ENCODE measurements around the gene PSMC2. TPM values are rescaled to one million over a fixed set of nuclear protein-coding genes. Genes with fewer than 3 reads are reported as not detected.

PSMC2 gene
- total RNA-seq, 4 donors from 2014 or later = 90.8 to 144 (median 113) TPM

- TF ChIP-seq POLR2A (IDR thresholded peaks at IDR 0.05) = no peak
- TF ChIP-seq CTCF (IDR thresholded peaks at IDR 0.05) = no peak
- peaks cover 63 to 79% of the 10 kb centered on the region in 2 donors for H3K36me3 ChIP-seq
- intact Hi-C loops (cut with DNase I) = no loop called here
Observed at GRCh38 chr7:103307503-103308231, 39.8 kb upstream of the PSMC2 start.

GRCh38 chr7:103314852-103315251, 32.6 kb upstream of the PSMC2 start:
- no peak for DNase-seq
- TF ChIP-seq POLR2A (IDR thresholded peaks at IDR 0.05) (no peak), CTCF (IDR thresholded peaks at IDR 0.05) (no peak)
- no peak overlapping the region for H3K4me3 ChIP-seq (replicated peaks in 1 of 3)
- intact Hi-C loops (cut with DNase I) = no loop called here
- no peaks in the 10 kb centered on the region for H3K27me3 ChIP-seq
- peaks cover 77 to 83% of the 10 kb centered on the region in 2 donors for H3K36me3 ChIP-seq
- no peaks in the 10 kb centered on the region for H3K4me1 ChIP-seq
- H3K27ac ChIP-seq = no peak overlapping the region
- WGBS, 2 donors = 83 to 88% methylated on average over 2 of the region's 2 CpGs
- no peaks in the 10 kb centered on the region for H3K9me3 ChIP-seq

More at GRCh38 chr7:103307503-103308231, 39.8 kb upstream of the PSMC2 start:
- Histone ChIP-seq H3K27ac (no peak overlapping the region), H3K9me3 (no peaks in the 10 kb centered on the region), H3K27me3 (no peaks in the 10 kb centered on the region), H3K4me1 (no peaks in the 10 kb centered on the region), H3K4me3 (replicated peaks in 1 of 3) (no peak overlapping the region)
- no peak for DNase-seq
- 71 to 74% methylated on average over 3 of the region's 3 CpGs for WGBS, 2 donors

GRCh38 chr7:103316380-103316941, 31.0 kb upstream of the PSMC2 start:
- intact Hi-C loops (cut with DNase I) = no loop called here

GRCh38 chr7:103317009-103317408, 30.4 kb upstream of the PSMC2 start:
- H3K4me1 ChIP-seq = no peaks in the 10 kb centered on the region
- H3K36me3 ChIP-seq = peaks cover 75 to 85% of the 10 kb centered on the region in 2 donors
- H3K27ac ChIP-seq = no peak overlapping the region
- no peaks in the 10 kb centered on the region for H3K9me3 ChIP-seq
- TF ChIP-seq CTCF (IDR thresholded peaks at IDR 0.05) (no peak), POLR2A (IDR thresholded peaks at IDR 0.05) (no peak)
- no peaks in the 10 kb centered on the region for H3K27me3 ChIP-seq
- intact Hi-C loops (cut with DNase I) = no loop called here
- DNase-seq = no peak
- no peak overlapping the region for H3K4me3 ChIP-seq (replicated peaks in 1 of 3)

More at GRCh38 chr7:103316380-103316941, 31.0 kb upstream of the PSMC2 start:
- Histone ChIP-seq H3K36me3 (peaks cover 76 to 85% of the 10 kb centered on the region in 2 donors), H3K27me3 (no peaks in the 10 kb centered on the region), H3K9me3 (no peaks in the 10 kb centered on the region), H3K4me3 (replicated peaks in 1 of 3) (no peak overlapping the region), H3K27ac (no peak overlapping the region), H3K4me1 (no peaks in the 10 kb centered on the region)
- 93 to 94% methylated on average over 2 of the region's 2 CpGs for WGBS, 2 donors
- no peak for TF ChIP-seq CTCF (IDR thresholded peaks at IDR 0.05)
- TF ChIP-seq POLR2A (IDR thresholded peaks at IDR 0.05) = no peak
- no peak for DNase-seq

- 93 to 95% methylated on average over 8 of the region's 8 CpGs for WGBS, 2 donors
- TF ChIP-seq CTCF (IDR thresholded peaks at IDR 0.05) = no peak
- TF ChIP-seq POLR2A (IDR thresholded peaks at IDR 0.05) = no peak
- H3K36me3 ChIP-seq = peaks cover 37 to 41% of the 10 kb centered on the region in 2 donors
Observed at GRCh38 chr7:103325744-103326143, 21.7 kb upstream of the PSMC2 start.

More at GRCh38 chr7:103325744-103326143, 21.7 kb upstream of the PSMC2 start:
- Histone ChIP-seq H3K9me3 (no peaks in the 10 kb centered on the region), H3K4me3 (replicated peaks in 1 of 3) (no peak overlapping the region), H3K27ac (no peak overlapping the region), H3K27me3 (no peaks in the 10 kb centered on the region), H3K4me1 (no peaks in the 10 kb centered on the region)
- no peak for DNase-seq
- intact Hi-C loops (cut with DNase I) = no loop called here

Data from thyroid gland (tissue), 4 donors.